Measurements from ENCODE around the gene ARL13B.
A peak's percentile ranks its signal among the peaks of the same experiment; 100 is the strongest.
"Not testable (repeated sequence)": the region's sequence is repeated elsewhere in the genome, so short reads cannot be mapped to it uniquely, and the experiment has no call there.

Gene ARL13B

GRCh38 chr3:94064243-94064860 lies 84.4 kb downstream of the ARL13B start:
- Histone ChIP-seq H3K27ac (ENCODE audit: low read length) (no peak overlapping the region), H3K9me3 (ENCODE audit: control insufficient read depth in 1 of 2, low read length in 2 of 2) (no peaks in the 10 kb centered on the region), H3K4me1 (ENCODE audit: control insufficient read depth in 1 of 2, insufficient read depth in 2 of 2, low read length in 2 of 2) (peaks cover 10 to 21% of the 10 kb centered on the region in 2 donors), H3K36me3 (ENCODE audit: control insufficient read depth in 1 of 2, insufficient read depth in 2 of 2, low read length in 2 of 2) (peaks cover 0 to 17% of the 10 kb centered on the region in 2 donors), H3K4me3 (ENCODE audit: low read depth in 1 of 2, low read length in 2 of 2) (peak overlapping the region; percentile 83 to 100), H3K27me3 (ENCODE audit: low read depth, low read length) (no peaks in the 10 kb centered on the region)

DNA sequence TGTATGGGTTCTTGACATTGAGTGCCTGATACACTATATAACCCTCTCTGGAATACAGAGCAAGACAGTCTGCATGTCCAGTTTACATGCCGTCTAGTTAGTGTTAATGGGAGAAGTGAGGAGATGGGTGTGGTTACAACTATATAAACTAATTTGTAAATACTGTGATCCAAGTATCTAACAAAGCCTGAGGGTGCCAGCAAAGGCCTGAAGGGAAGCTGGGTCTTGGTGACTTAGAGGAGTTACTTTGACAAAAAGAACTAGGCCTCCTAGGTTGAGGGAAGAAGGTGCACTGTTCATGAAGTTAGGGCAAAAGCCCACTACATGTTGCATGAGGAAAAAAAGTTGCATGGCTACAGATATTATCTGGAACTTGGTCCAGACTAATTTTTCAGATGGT lies 85.2 kb downstream of the ARL13B start:
- H3K27ac ChIP-seq (ENCODE audit: low read length) = no peak overlapping the region
- peaks cover 0 to 11% of the 10 kb centered on the region in 2 donors for H3K36me3 ChIP-seq (ENCODE audit: control insufficient read depth in 1 of 2, insufficient read depth in 2 of 2, low read length in 2 of 2)
- no peaks in the 10 kb centered on the region for H3K27me3 ChIP-seq (ENCODE audit: low read depth, low read length)
- H3K4me3 ChIP-seq (ENCODE audit: low read depth in 1 of 2, low read length in 2 of 2) = no peak overlapping the region
- no peaks in the 10 kb centered on the region for H3K9me3 ChIP-seq (ENCODE audit: control insufficient read depth in 1 of 2, low read length in 2 of 2)
- peaks cover 10 to 21% of the 10 kb centered on the region in 2 donors for H3K4me1 ChIP-seq (ENCODE audit: control insufficient read depth in 1 of 2, insufficient read depth in 2 of 2, low read length in 2 of 2)

DNA sequence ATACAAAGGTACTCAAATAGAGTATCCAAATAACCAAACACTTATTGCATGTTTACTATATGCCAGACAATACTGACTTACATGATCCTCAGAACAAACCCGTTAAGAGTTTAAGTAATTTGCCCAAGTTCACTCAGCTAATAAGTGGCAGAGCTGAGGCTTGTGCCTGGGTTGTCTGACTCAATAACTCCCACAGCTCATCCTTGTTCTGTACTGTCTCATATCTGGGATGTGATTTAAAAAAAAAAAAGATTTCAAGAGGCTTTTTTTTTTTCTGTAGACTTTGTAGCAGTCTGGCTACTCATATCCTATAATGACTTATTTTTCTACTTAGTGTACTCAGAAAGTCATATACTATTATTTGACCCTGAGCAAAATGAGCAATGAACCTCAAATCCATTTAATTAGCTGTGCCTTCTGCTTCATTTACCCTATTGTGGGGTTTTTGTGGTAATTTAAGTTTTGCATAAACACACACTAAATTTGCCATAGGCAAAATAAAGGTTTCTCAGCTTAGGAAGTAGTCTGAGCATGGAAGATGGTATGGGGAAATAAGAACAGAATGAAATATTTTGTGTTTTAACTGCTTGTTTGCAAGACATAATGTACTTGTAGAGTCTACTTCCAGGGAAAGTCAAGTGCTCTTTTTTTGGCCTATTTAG lies 86.0 kb downstream of the ARL13B start:
- Histone ChIP-seq H3K27me3 (ENCODE audit: low read depth, low read length) (no peaks in the 10 kb centered on the region), H3K9me3 (ENCODE audit: control insufficient read depth in 1 of 2, low read length in 2 of 2) (no peaks in the 10 kb centered on the region), H3K36me3 (ENCODE audit: control insufficient read depth in 1 of 2, insufficient read depth in 2 of 2, low read length in 2 of 2) (peaks cover 4 to 8% of the 10 kb centered on the region in 2 donors), H3K27ac (ENCODE audit: low read length) (no peak overlapping the region), H3K4me1 (ENCODE audit: control insufficient read depth in 1 of 2, insufficient read depth in 2 of 2, low read length in 2 of 2) (peaks cover 10 to 21% of the 10 kb centered on the region in 2 donors), H3K4me3 (ENCODE audit: low read depth in 1 of 2, low read length in 2 of 2) (no peak overlapping the region)

- H3K27me3 ChIP-seq (ENCODE audit: low read depth, low read length) = no peaks in the 10 kb centered on the region
- H3K27ac ChIP-seq (ENCODE audit: low read length) = no peak overlapping the region
- H3K4me3 ChIP-seq (ENCODE audit: low read depth in 1 of 2, low read length in 2 of 2) = no peak overlapping the region
- H3K9me3 ChIP-seq (ENCODE audit: control insufficient read depth in 1 of 2, low read length in 2 of 2) = no peaks in the 10 kb centered on the region
- H3K4me1 ChIP-seq (ENCODE audit: control insufficient read depth in 1 of 2, insufficient read depth in 2 of 2, low read length in 2 of 2) = peaks cover 9 to 21% of the 10 kb centered on the region in 2 donors
- peaks cover 8 to 13% of the 10 kb centered on the region in 2 donors for H3K36me3 ChIP-seq (ENCODE audit: control insufficient read depth in 1 of 2, insufficient read depth in 2 of 2, low read length in 2 of 2)
These were observed 86.8 kb downstream of the ARL13B start for GRCh38 chr3:94066506-94067500.

GRCh38 chr3:94069194-94069813 lies 89.3 kb downstream of the ARL13B start:
- peaks cover 15% of the 10 kb centered on the region in 2 donors for H3K36me3 ChIP-seq (ENCODE audit: control insufficient read depth in 1 of 2, insufficient read depth in 2 of 2, low read length in 2 of 2)
- peaks cover 0 to 7% of the 10 kb centered on the region in 2 donors for H3K4me1 ChIP-seq (ENCODE audit: control insufficient read depth in 1 of 2, insufficient read depth in 2 of 2, low read length in 2 of 2)
- no peaks in the 10 kb centered on the region for H3K9me3 ChIP-seq (ENCODE audit: control insufficient read depth in 1 of 2, low read length in 2 of 2)
- no peak overlapping the region for H3K27ac ChIP-seq (ENCODE audit: low read length)
- no peak overlapping the region for H3K4me3 ChIP-seq (ENCODE audit: low read depth in 1 of 2, low read length in 2 of 2)
- H3K27me3 ChIP-seq (ENCODE audit: low read depth, low read length) = no peaks in the 10 kb centered on the region

- Histone ChIP-seq H3K27me3 (ENCODE audit: low read depth, low read length) (no peaks in the 10 kb centered on the region), H3K9me3 (ENCODE audit: control insufficient read depth in 1 of 2, low read length in 2 of 2) (no peaks in the 10 kb centered on the region), H3K36me3 (ENCODE audit: control insufficient read depth in 1 of 2, insufficient read depth in 2 of 2, low read length in 2 of 2) (peaks cover 15% of the 10 kb centered on the region in 2 donors), H3K27ac (ENCODE audit: low read length) (no peak overlapping the region), H3K4me1 (ENCODE audit: control insufficient read depth in 1 of 2, insufficient read depth in 2 of 2, low read length in 2 of 2) (no peaks in the 10 kb centered on the region), H3K4me3 (ENCODE audit: low read depth in 1 of 2, low read length in 2 of 2) (no peak overlapping the region)
These were observed 90.5 kb downstream of the ARL13B start for GRCh38 chr3:94070341-94070911.

DNA sequence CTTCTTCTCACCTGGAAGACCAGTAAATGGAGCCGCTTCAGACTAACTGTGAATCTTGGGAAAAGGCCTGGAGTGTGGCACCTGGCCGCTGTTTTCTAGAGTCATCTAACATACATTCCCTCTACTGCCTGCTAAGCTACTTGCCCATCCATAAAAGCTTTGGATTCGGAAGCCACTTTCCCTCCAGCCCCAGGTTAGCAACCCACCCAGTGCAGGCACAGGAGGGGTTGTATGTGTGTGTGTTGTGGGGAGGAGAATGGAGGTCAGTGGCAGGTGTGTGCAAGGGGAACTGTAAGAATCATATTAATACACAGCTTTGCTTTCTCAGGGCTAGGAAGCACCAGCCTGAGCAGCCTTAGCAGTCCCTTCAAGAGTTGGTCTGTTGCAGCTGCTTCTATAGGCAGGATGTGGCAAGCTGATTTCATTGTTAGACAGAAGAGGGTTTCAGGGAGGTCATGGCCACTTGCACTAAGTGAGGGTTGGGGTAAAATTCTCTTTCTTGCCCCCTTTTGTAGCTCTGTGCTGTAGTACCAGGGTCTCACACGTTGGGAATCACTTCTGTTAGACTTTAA lies 91.8 kb downstream of the ARL13B start:
- Histone ChIP-seq H3K36me3 (ENCODE audit: control insufficient read depth in 1 of 2, insufficient read depth in 2 of 2, low read length in 2 of 2) (peaks cover 21 to 22% of the 10 kb centered on the region in 2 donors), H3K27ac (ENCODE audit: low read length) (no peak overlapping the region), H3K4me3 (ENCODE audit: low read depth in 1 of 2, low read length in 2 of 2) (no peak overlapping the region), H3K9me3 (ENCODE audit: control insufficient read depth in 1 of 2, low read length in 2 of 2) (no peaks in the 10 kb centered on the region), H3K4me1 (ENCODE audit: control insufficient read depth in 1 of 2, insufficient read depth in 2 of 2, low read length in 2 of 2) (no peaks in the 10 kb centered on the region), H3K27me3 (ENCODE audit: low read depth, low read length) (no peaks in the 10 kb centered on the region)

GRCh38 chr3:94076055-94076454 lies 96.1 kb downstream of the ARL13B start:
- Histone ChIP-seq H3K27me3 (ENCODE audit: low read depth, low read length) (no peaks in the 10 kb centered on the region), H3K9me3 (ENCODE audit: control insufficient read depth in 1 of 2, low read length in 2 of 2) (no peaks in the 10 kb centered on the region), H3K36me3 (ENCODE audit: control insufficient read depth in 1 of 2, insufficient read depth in 2 of 2, low read length in 2 of 2) (peaks cover 18 to 19% of the 10 kb centered on the region in 2 donors), H3K27ac (ENCODE audit: low read length) (no peak overlapping the region), H3K4me3 (ENCODE audit: low read depth in 1 of 2, low read length in 2 of 2) (no peak overlapping the region), H3K4me1 (ENCODE audit: control insufficient read depth in 1 of 2, insufficient read depth in 2 of 2, low read length in 2 of 2) (no peaks in the 10 kb centered on the region)

- H3K9me3 ChIP-seq (ENCODE audit: control insufficient read depth in 1 of 2, low read length in 2 of 2); H3K27ac ChIP-seq (ENCODE audit: low read length); H3K4me1 ChIP-seq (ENCODE audit: control insufficient read depth in 1 of 2, insufficient read depth in 2 of 2, low read length in 2 of 2); H3K4me3 ChIP-seq (ENCODE audit: low read depth in 1 of 2, low read length in 2 of 2); H3K27me3 ChIP-seq (ENCODE audit: low read depth, low read length): not testable (repeated sequence)
- H3K36me3 ChIP-seq (ENCODE audit: control insufficient read depth in 1 of 2, insufficient read depth in 2 of 2, low read length in 2 of 2) = peaks cover 14 to 26% of the 10 kb centered on the region in 2 donors
These were observed 100.6 kb downstream of the ARL13B start for GRCh38 chr3:94080552-94080951.

- H3K4me3 ChIP-seq (ENCODE audit: low read depth in 1 of 2, low read length in 2 of 2) = no peak overlapping the region
These were observed 101.9 kb downstream of the ARL13B start for GRCh38 chr3:94081884-94082283.

More at GRCh38 chr3:94081884-94082283, 101.9 kb downstream of the ARL13B start:
- Histone ChIP-seq H3K27ac (ENCODE audit: low read length) (no peak overlapping the region), H3K9me3 (ENCODE audit: control insufficient read depth in 1 of 2, low read length in 2 of 2) (no peaks in the 10 kb centered on the region), H3K4me1 (ENCODE audit: control insufficient read depth in 1 of 2, insufficient read depth in 2 of 2, low read length in 2 of 2) (no peaks in the 10 kb centered on the region), H3K27me3 (ENCODE audit: low read depth, low read length) (no peaks in the 10 kb centered on the region), H3K36me3 (ENCODE audit: control insufficient read depth in 1 of 2, insufficient read depth in 2 of 2, low read length in 2 of 2) (peaks cover 8 to 21% of the 10 kb centered on the region in 2 donors)
